GM19324 (cell line): Measurements from ENCODE around the gene ATXN7L3.
"Not testable (repeated sequence)": the region's sequence is repeated elsewhere in the genome, so short reads cannot be mapped to it uniquely, and the experiment has no call there.

Experiments
- ATAC-seq: cut with Tn5 transposase; IDR thresholded peaks from one replicate; pipeline ENCODE4 v1.9.1; 2021; ENCODE audit warnings: mild to moderate bottlenecking, moderate library complexity; ENCODE audit not compliant: unreplicated experiment, low FRiP score

The ATXN7L3 gene

GRCh38 chr17:44199553-44200477 is at the start of gene ATXN7L3:
ATXN7L3 (minus strand) TSS chr17:44199884; CDS start chr17:44198070, 1,814 bp downstream.
- peak; percentile 76 for ATAC-seq

GRCh38 chr17:44247876-44248736 is 48.4 kb upstream of the ATXN7L3 start:
- no peak for ATAC-seq

GRCh38 chr17:44247440-44247841 is 47.8 kb upstream of the ATXN7L3 start:
- no peak for ATAC-seq

GRCh38 chr17:44241106-44241624 is 41.5 kb upstream of the ATXN7L3 start:
- ATAC-seq = no peak

- not testable (repeated sequence) for ATAC-seq
These were observed 38.2 kb upstream of the ATXN7L3 start for GRCh38 chr17:44237886-44238285.

GRCh38 chr17:44236444-44236991 is 36.8 kb upstream of the ATXN7L3 start:
- ATAC-seq = no peak

- ATAC-seq = no peak
These were observed 35.9 kb upstream of the ATXN7L3 start for GRCh38 chr17:44235583-44235936.

GRCh38 chr17:44233582-44233981 is 33.9 kb upstream of the ATXN7L3 start:
- ATAC-seq = no peak

GRCh38 chr17:44232061-44232460 is 32.4 kb upstream of the ATXN7L3 start:
- no peak for ATAC-seq

GRCh38 chr17:44230140-44230539 is 30.5 kb upstream of the ATXN7L3 start:
- no peak for ATAC-seq

- ATAC-seq = no peak
These were observed 29.4 kb upstream of the ATXN7L3 start for GRCh38 chr17:44229090-44229489.

- no peak for ATAC-seq
These were observed 23.9 kb upstream of the ATXN7L3 start for GRCh38 chr17:44223541-44224071.

- ATAC-seq = no peak
These were observed 22.6 kb upstream of the ATXN7L3 start for GRCh38 chr17:44222112-44222869.

GRCh38 chr17:44221862-44222111 is 22.1 kb upstream of the ATXN7L3 start:
- ATAC-seq = no peak

GRCh38 chr17:44221084-44221861 is 21.6 kb upstream of the ATXN7L3 start:
- ATAC-seq = no peak

GRCh38 chr17:44220213-44221083 is 20.8 kb upstream of the ATXN7L3 start:
- no peak for ATAC-seq

GRCh38 chr17:44219616-44220212 is 20.0 kb upstream of the ATXN7L3 start, which contains the start of gene UBTF:
UBTF (minus strand) TSS chr17:44219675; CDS start chr17:44218229, 1,446 bp downstream.
- ATAC-seq = peak; percentile 13

GRCh38 chr17:44219108-44219615 is 19.5 kb upstream of the ATXN7L3 start:
- ATAC-seq = peak; percentile 31
